C4-2B (cell line): Measurements from ENCODE around the gene SACM1L.

Experiments used
- CTCF ChIP-seq: fragments of 450-650 bp; conservative IDR thresholded peaks from 2 replicates; pipeline ENCODE4 v1.5.1; 2017; ENCODE audit warnings: mild to moderate bottlenecking
- ZFX ChIP-seq: fragments of 450-650 bp; IDR thresholded peaks from 2 replicates; pipeline ENCODE4 v1.6.1; 2017

GRCh38 chr3:45665101-45665572, 24.1 kb upstream of the SACM1L start:
- TF ChIP-seq CTCF (peak; percentile 67), ZFX (no peak)
